HepG2 (cell line): ENCODE measurements around the gene PIK3IP1. TPM values are rescaled to one million over a fixed set of nuclear protein-coding genes. Genes with fewer than 3 reads are reported as not detected.

ENCODE experiments used
- CBFB ChIP-seq: sonication (generic); formaldehyde crosslinking; IDR thresholded peaks from 2 replicates; pipeline ENCODE4 v1.4.0; 2020; ENCODE audit warnings: missing genetic modification reagents
- CC2D1A ChIP-seq: sonication (generic); formaldehyde crosslinking; IDR thresholded peaks from 2 replicates; pipeline ENCODE4 v1.8.1; 2023; ENCODE audit warnings: mild to moderate bottlenecking, missing genetic modification reagents
- CREB1 ChIP-seq, 2 experiments: fragments of 450-650 bp in 1 of 2; IDR thresholded peaks; 2 replicates each; pipeline ENCODE4 v1.6.1; 2016 to 2017; ENCODE audit warnings: control low read depth in 1 of 2, mild to moderate bottlenecking in 1 of 2, missing compliant biosample characterization in 1 of 2, missing genetic modification characterization in 1 of 2
- IKZF4 ChIP-seq: sonication (generic); formaldehyde crosslinking; IDR thresholded peaks from 2 replicates; pipeline ENCODE4 v1.5.1; 2020; ENCODE audit warnings: borderline replicate concordance, mild to moderate bottlenecking, low read depth, missing genetic modification reagents; ENCODE audit errors: not compliant biosample characterization
- NFIC ChIP-seq: IDR thresholded peaks from 2 replicates; pipeline ENCODE4 v1.6.1; 2012; ENCODE audit warnings: mild to moderate bottlenecking, low read length, inconsistent platforms
- PCBP1 ChIP-seq: fragments of 200-400 bp; formaldehyde crosslinking; IDR thresholded peaks from 2 replicates; pipeline ENCODE4 v1.6.1; 2017; ENCODE audit warnings: mild to moderate bottlenecking, low read depth, low read length, borderline replicate concordance
- POLR2AphosphoS5 ChIP-seq: IDR thresholded peaks from 2 replicates; pipeline ENCODE4 v1.6.1; 2012; ENCODE audit warnings: low read depth, low read length
- SIX4 ChIP-seq: sonication (generic); formaldehyde crosslinking; IDR thresholded peaks from 2 replicates; pipeline ENCODE4 v1.4.0; 2020; ENCODE audit warnings: missing genetic modification reagents
- TP53 ChIP-seq: sonication (generic); formaldehyde crosslinking; conservative IDR thresholded peaks from 2 replicates; pipeline ENCODE4 v1.4.0; 2020; ENCODE audit warnings: missing genetic modification reagents
- ZMYM3 ChIP-seq: sonication (generic); formaldehyde crosslinking; IDR thresholded peaks from 2 replicates; pipeline ENCODE4 v1.5.1; 2020; ENCODE audit warnings: mild to moderate bottlenecking, missing genetic modification reagents
- ZNF501 ChIP-seq: sonication (generic); formaldehyde crosslinking; IDR thresholded peaks from 2 replicates; pipeline ENCODE4 v1.5.1; 2020; ENCODE audit warnings: mild to moderate bottlenecking, moderate library complexity, missing genetic modification reagents
- ZNF766 ChIP-seq: sonication (generic); formaldehyde crosslinking; IDR thresholded peaks from 2 replicates; pipeline ENCODE4 v1.5.0; 2020; ENCODE audit warnings: missing genetic modification reagents, borderline replicate concordance
- ZNF816 ChIP-seq: sonication (generic); formaldehyde crosslinking; IDR thresholded peaks from 2 replicates; pipeline ENCODE4 v1.8.0; 2022; ENCODE audit warnings: missing genetic modification reagents, mild to moderate bottlenecking, borderline replicate concordance
- polyA plus RNA-seq, 8 experiments: library from polyadenylated mRNA; depleted of rRNA in 3 of 8; stranded (reverse) in 7 of 8; unstranded in 1 of 8; fragments of >200 nt; fragmentation: Illumina TruSeq in 4 of 8; extraction: Trizol in 4 of 8; gene quantifications; 2 replicates each; pipeline versions ENCODE4 v1.2.1 to v1.2.3, GENCODE V29; 2011 to 2016; ENCODE audit warnings: low read depth in 4 of 8, missing spikeins in 1 of 8, mixed read lengths in 1 of 8; ENCODE audit not compliant: insufficient read depth in 1 of 8
- total RNA-seq, 5 experiments: library from RNA; depleted of rRNA; stranded (reverse); fragments of >200 nt; fragmentation: Illumina TruSeq; extraction: Trizol; gene quantifications; 2 replicates each; pipeline ENCODE4 v1.2.3, GENCODE V29; 2016; ENCODE audit warnings: low read depth in 1 of 5
- TF ChIP-seq, protein P1 (sequence below): sonication (generic); formaldehyde crosslinking; conservative IDR thresholded peaks from 2 replicates; pipeline ENCODE4 v1.8.1; 2023; ENCODE audit warnings: missing genetic modification reagents
- TF ChIP-seq, protein P2 (sequence below): sonication (generic); formaldehyde crosslinking; IDR thresholded peaks from 2 replicates; pipeline ENCODE4 v1.5.0; 2020; ENCODE audit warnings: mild to moderate bottlenecking, missing genetic modification reagents, moderate library complexity
- TF ChIP-seq, protein P3 (sequence below): sonication (generic); formaldehyde crosslinking; IDR thresholded peaks from 2 replicates; pipeline ENCODE4 v1.5.0; 2020; ENCODE audit warnings: missing genetic modification reagents
- TF ChIP-seq, protein P4 (sequence below): IDR thresholded peaks from 2 replicates; pipeline ENCODE4 v1.6.1; 2012; ENCODE audit warnings: low read depth, low read length, improper control_type of control experiment
- TF ChIP-seq, protein P5 (sequence below): sonication (generic); formaldehyde crosslinking; IDR thresholded peaks from 2 replicates; pipeline ENCODE4 v1.9.0; 2021; ENCODE audit warnings: missing genetic modification reagents, mild to moderate bottlenecking, borderline replicate concordance
- TF ChIP-seq, protein P6 (sequence below): sonication (generic); formaldehyde crosslinking; IDR thresholded peaks from 2 replicates; pipeline ENCODE4 v1.4.0; 2020; ENCODE audit warnings: missing genetic modification reagents

Gene PIK3IP1
- total and polyA plus RNA-seq, 2 of the 13 experiments (the other 11 are each of a cell fraction or from before 2014, with no cell fraction given) = 1.3 to 2.5 TPM

DNA sequence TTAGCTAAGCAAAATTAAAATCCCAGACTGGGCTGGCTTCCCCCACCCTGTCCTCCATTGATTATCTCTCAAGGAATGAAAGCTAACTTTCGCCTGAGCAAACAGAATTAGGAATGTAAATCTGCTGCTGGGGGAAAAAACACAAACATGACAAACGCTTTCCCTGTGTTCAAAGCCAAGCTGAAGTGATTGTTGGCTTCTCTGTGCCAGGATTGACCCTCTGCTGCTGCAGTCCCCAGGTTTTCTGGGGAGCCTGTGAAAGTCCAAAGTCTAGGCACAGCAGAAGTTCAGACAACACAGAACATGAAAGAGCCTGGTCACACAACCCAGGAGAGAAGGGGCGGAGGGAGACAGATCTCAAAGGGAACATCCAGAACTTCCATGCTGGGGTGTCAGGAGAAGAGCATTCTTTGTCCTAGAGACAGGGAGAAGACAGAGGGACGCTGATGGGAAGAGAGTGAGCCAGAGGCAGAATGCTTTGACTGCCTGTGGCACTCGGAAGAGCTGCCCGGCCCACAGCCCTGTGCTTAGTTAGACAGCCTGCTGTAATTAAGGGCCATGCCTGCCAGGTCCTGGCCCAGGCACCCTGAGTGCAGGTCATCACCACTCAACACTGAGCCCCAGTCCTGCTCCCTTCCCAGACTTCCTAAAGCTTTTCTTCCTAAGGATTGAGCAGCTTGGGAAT lies 47.0 kb upstream of the PIK3IP1 start (continued):
- TF ChIP-seq, protein P1, sequence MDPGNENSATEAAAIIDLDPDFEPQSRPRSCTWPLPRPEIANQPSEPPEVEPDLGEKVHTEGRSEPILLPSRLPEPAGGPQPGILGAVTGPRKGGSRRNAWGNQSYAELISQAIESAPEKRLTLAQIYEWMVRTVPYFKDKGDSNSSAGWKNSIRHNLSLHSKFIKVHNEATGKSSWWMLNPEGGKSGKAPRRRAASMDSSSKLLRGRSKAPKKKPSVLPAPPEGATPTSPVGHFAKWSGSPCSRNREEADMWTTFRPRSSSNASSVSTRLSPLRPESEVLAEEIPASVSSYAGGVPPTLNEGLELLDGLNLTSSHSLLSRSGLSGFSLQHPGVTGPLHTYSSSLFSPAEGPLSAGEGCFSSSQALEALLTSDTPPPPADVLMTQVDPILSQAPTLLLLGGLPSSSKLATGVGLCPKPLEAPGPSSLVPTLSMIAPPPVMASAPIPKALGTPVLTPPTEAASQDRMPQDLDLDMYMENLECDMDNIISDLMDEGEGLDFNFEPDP = no peak
- TF ChIP-seq SIX4 (CRISPR knock-in tag) (no peak), CC2D1A (CRISPR knock-in tag) (no peak), POLR2AphosphoS5 (peak; percentile 33; the same call in 1 of the 2 replicates), TP53 (no peak), PCBP1 (no peak), ZNF816 (no peak), CBFB (CRISPR knock-in tag) (no peak), ZNF501 (CRISPR knock-in tag) (0 out of 2 replicates have a peak, but pooled peaks have one; percentile 23), CREB1 (IDR thresholded peaks at IDR 0.05) (no peak), CREB1 (CRISPR knock-in tag; IDR thresholded peaks at IDR 0.05) (peak; percentile 28; the same call in 1 of the 2 replicates), ZNF766 (CRISPR knock-in tag) (no peak), ZMYM3 (CRISPR knock-in tag) (peak; percentile 39; the same call in 1 of the 2 replicates), NFIC (peak; percentile 61), IKZF4 (no peak)
- TF ChIP-seq, protein P2, sequence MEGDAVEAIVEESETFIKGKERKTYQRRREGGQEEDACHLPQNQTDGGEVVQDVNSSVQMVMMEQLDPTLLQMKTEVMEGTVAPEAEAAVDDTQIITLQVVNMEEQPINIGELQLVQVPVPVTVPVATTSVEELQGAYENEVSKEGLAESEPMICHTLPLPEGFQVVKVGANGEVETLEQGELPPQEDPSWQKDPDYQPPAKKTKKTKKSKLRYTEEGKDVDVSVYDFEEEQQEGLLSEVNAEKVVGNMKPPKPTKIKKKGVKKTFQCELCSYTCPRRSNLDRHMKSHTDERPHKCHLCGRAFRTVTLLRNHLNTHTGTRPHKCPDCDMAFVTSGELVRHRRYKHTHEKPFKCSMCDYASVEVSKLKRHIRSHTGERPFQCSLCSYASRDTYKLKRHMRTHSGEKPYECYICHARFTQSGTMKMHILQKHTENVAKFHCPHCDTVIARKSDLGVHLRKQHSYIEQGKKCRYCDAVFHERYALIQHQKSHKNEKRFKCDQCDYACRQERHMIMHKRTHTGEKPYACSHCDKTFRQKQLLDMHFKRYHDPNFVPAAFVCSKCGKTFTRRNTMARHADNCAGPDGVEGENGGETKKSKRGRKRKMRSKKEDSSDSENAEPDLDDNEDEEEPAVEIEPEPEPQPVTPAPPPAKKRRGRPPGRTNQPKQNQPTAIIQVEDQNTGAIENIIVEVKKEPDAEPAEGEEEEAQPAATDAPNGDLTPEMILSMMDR (CRISPR knock-in tag) = no peak; the same call in 1 of the 2 replicates
- TF ChIP-seq, protein P3, sequence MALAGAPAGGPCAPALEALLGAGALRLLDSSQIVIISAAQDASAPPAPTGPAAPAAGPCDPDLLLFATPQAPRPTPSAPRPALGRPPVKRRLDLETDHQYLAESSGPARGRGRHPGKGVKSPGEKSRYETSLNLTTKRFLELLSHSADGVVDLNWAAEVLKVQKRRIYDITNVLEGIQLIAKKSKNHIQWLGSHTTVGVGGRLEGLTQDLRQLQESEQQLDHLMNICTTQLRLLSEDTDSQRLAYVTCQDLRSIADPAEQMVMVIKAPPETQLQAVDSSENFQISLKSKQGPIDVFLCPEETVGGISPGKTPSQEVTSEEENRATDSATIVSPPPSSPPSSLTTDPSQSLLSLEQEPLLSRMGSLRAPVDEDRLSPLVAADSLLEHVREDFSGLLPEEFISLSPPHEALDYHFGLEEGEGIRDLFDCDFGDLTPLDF (CRISPR knock-in tag) = 0 out of 2 replicates have a peak, but pooled peaks have one; percentile 19
- TF ChIP-seq, protein P4, sequence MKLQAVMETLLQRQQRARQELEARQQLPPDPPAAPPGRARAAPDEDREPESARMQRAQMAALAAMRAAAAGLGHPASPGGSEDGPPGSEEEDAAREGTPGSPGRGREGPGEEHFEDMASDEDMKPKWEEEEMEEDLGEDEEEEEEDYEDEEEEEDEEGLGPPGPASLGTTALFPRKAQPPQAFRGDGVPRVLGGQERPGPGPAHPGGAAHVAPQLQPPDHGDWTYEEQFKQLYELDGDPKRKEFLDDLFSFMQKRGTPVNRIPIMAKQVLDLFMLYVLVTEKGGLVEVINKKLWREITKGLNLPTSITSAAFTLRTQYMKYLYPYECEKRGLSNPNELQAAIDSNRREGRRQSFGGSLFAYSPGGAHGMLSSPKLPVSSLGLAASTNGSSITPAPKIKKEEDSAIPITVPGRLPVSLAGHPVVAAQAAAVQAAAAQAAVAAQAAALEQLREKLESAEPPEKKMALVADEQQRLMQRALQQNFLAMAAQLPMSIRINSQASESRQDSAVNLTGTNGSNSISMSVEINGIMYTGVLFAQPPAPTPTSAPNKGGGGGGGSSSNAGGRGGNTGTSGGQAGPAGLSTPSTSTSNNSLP = 0 out of 2 replicates have a peak, but pooled peaks have one; percentile 30
- TF ChIP-seq, protein P5, sequence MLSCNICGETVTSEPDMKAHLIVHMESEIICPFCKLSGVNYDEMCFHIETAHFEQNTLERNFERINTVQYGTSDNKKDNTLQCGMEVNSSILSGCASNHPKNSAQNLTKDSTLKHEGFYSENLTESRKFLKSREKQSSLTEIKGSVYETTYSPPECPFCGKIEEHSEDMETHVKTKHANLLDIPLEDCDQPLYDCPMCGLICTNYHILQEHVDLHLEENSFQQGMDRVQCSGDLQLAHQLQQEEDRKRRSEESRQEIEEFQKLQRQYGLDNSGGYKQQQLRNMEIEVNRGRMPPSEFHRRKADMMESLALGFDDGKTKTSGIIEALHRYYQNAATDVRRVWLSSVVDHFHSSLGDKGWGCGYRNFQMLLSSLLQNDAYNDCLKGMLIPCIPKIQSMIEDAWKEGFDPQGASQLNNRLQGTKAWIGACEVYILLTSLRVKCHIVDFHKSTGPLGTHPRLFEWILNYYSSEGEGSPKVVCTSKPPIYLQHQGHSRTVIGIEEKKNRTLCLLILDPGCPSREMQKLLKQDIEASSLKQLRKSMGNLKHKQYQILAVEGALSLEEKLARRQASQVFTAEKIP (CRISPR knock-in tag) = no peak
- TF ChIP-seq, protein P6, sequence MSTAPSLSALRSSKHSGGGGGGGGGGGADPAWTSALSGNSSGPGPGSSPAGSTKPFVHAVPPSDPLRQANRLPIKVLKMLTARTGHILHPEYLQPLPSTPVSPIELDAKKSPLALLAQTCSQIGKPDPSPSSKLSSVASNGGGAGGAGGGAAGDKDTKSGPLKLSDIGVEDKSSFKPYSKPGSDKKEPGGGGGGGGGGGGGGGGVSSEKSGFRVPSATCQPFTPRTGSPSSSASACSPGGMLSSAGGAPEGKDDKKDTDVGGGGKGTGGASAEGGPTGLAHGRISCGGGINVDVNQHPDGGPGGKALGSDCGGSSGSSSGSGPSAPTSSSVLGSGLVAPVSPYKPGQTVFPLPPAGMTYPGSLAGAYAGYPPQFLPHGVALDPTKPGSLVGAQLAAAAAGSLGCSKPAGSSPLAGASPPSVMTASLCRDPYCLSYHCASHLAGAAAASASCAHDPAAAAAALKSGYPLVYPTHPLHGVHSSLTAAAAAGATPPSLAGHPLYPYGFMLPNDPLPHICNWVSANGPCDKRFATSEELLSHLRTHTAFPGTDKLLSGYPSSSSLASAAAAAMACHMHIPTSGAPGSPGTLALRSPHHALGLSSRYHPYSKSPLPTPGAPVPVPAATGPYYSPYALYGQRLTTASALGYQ (CRISPR knock-in tag) = peak; percentile 73; the same call in 1 of the 2 replicates
